ENCODE measurements around the gene PXMP2.

GRCh38 chr12:132708150-132708549 lies 20.8 kb downstream of the PXMP2 start:
- TF ChIP-seq CTCF (conservative IDR thresholded peaks at IDR 0.05) (no peak), ZFX (IDR thresholded peaks at IDR 0.05) (no peak)
